T-helper 22 cell (primary cell): ENCODE measurements around the gene LEF1.

ENCODE experiments used
- DNase-seq: peaks from one replicate; pipeline ENCODE4 v3.0.0-alpha.2; 2020; ENCODE audit warnings: low read depth

The LEF1 gene

GRCh38 chr4:108168671-108169523, at the start of gene LEF1:
Gene LEF1 (minus strand): TSS chr4:108168932. CDS start chr4:108167767, 1,165 bp downstream.
- DNase-seq: no peak

- DNase-seq: no peak
These were observed 47.8 kb upstream of the LEF1 start for GRCh38 chr4:108216510-108216909.

- no peak for DNase-seq
These were observed 46.3 kb upstream of the LEF1 start for GRCh38 chr4:108215055-108215454.

- no peak for DNase-seq
These were observed 45.0 kb upstream of the LEF1 start for GRCh38 chr4:108213723-108214122.

- DNase-seq: no peak
These were observed 44.6 kb upstream of the LEF1 start for GRCh38 chr4:108213308-108213707.

GRCh38 chr4:108210989-108211835, 42.5 kb upstream of the LEF1 start:
- DNase-seq: no peak

- no peak for DNase-seq
These were observed 40.8 kb upstream of the LEF1 start for GRCh38 chr4:108209489-108209888.

- DNase-seq: no peak
These were observed 37.1 kb upstream of the LEF1 start for GRCh38 chr4:108205859-108206258.

GRCh38 chr4:108204518-108204917, 35.8 kb upstream of the LEF1 start:
- DNase-seq: no peak

GRCh38 chr4:108203377-108203776, 34.6 kb upstream of the LEF1 start:
- DNase-seq: no peak

- no peak for DNase-seq
These were observed 33.0 kb upstream of the LEF1 start for GRCh38 chr4:108201774-108202173.

GRCh38 chr4:108199881-108200280, 31.1 kb upstream of the LEF1 start:
- no peak for DNase-seq

- DNase-seq: no peak
These were observed 25.3 kb upstream of the LEF1 start for GRCh38 chr4:108193886-108194672.

GRCh38 chr4:108192935-108193334, 24.2 kb upstream of the LEF1 start:
- no peak for DNase-seq

GRCh38 chr4:108192056-108192455, 23.3 kb upstream of the LEF1 start:
- DNase-seq: no peak

- no peak for DNase-seq
These were observed 22.7 kb upstream of the LEF1 start for GRCh38 chr4:108191269-108191914.

GRCh38 chr4:108188770-108189169, 20.0 kb upstream of the LEF1 start:
- DNase-seq: no peak

- DNase-seq: no peak
These were observed 16.5 kb upstream of the LEF1 start for GRCh38 chr4:108185252-108185651.

GRCh38 chr4:108184453-108185049, 15.8 kb upstream of the LEF1 start:
- no peak for DNase-seq

- DNase-seq: no peak
These were observed 13.0 kb upstream of the LEF1 start for GRCh38 chr4:108181704-108182103.

- no peak for DNase-seq
These were observed 11.8 kb upstream of the LEF1 start for GRCh38 chr4:108180513-108180912.
